GM12892 (cell line): Measurements from ENCODE around the gene S1PR2.
A peak's percentile ranks its signal among the peaks of the same experiment; 100 is the strongest.
"Not testable (repeated sequence)": the region's sequence is repeated elsewhere in the genome, so short reads cannot be mapped to it uniquely, and the experiment has no call there.

Experiments
- DNase-seq: peaks from one replicate; pipeline ENCODE4 v3.0.0; 2011; ENCODE audit not compliant: insufficient read length
- FAIRE-seq: peaks from 2 replicates; lab custom pipeline; 2011; peaks lifted over from hg19 to GRCh38; lab: Jason Lieb, UNC
- POLR2A ChIP-seq: IDR thresholded peaks from 2 replicates; pipeline ENCODE4 v1.6.1; 2011; ENCODE audit warnings: low read depth, low read length, control low read depth
- POLR2AphosphoS5 ChIP-seq: IDR thresholded peaks from 2 replicates; pipeline ENCODE4 v1.6.1; 2011; ENCODE audit warnings: low read depth, low read length, control low read depth
- TAF1 ChIP-seq: IDR thresholded peaks from 2 replicates; pipeline ENCODE4 v1.6.1; 2011; ENCODE audit warnings: low read depth, mild to moderate bottlenecking, control low read depth, low read length, borderline replicate concordance

The S1PR2 gene

DNA sequence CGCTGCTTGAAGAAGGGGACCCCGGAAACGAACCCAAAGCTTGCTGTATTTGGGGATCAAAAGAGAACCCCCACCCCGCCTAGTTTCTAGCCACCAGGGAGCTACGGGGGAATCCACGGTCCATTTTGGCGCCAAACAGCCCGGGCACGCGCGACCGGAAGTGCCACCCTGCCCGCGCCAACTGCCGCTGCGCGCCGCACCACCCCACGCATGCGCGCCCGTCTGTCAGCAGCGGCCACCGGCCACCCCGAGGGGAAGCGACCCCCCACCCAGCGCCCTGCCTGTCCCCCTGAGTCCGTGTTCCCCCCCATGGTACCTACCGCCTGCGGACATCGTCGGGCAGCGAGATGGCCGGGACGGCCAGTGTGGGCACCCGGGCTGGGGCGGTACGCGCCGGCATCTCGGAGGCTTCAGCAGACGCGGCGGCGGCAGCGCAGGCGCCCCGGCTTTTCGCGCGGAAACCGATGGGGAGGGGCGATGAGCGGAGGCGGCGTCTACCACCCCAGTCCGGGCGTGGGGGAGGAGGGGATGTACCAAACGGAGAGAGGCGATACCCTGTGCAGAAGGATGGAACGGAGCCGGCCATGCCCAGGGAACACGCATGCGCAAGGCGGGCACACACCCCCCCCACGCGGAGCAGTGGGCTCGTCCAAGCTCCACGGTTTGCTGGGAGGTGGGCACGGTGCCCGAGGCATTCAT is 36.5 kb downstream of the S1PR2 start, which contains the start of gene DNMT1:
TSS of gene DNMT1 (minus strand) at position 454 of the 699 bp plus-strand sequence. CDS start at position 400, 54 bp downstream.
- FAIRE-seq: peak; percentile 99
- DNase-seq: peak; percentile 99
- peak; percentile 60; the same call in 1 of the 2 replicates for TF ChIP-seq TAF1
- peak; percentile 91 for TF ChIP-seq POLR2A
- TF ChIP-seq POLR2AphosphoS5: peak; percentile 87

DNA sequence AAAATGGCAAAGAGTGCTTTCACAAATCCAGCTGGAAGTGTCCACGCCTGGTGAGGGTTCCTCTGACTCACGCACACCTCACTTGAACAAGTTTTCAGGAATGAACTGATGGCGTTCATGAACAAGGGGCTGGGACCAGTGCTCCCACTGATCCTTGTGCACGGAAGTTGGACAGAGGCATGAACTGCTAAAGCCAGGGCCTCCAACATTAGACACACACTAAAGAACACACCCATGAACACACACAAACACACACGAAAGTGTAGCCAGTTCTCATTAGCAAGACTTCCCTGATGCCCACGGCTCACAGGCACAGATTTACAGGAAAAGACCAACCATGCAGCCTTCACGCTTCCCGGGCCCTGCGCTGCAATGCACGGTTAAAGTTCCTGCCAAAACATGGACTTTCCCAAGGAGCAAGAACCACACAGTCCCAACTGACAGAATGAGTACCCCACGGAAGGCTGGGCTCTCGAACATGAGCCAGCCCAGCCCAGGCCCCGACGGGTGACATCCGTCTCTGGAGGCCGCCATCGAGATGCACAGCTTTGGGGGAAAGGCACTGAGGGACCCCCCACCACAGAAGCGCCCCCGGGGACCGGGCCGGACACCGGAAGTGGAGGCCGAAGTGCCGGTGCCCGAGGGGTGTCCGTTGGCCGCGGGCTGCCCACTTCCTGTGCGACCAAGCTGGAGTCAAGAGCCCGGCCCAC is 37.2 kb downstream of the S1PR2 start:
- TF ChIP-seq TAF1 (no peak), POLR2AphosphoS5 (no peak), POLR2A (0 out of 2 replicates have a peak, but pooled peaks have one; percentile 4)
- no peak for FAIRE-seq
- peak; percentile 38 for DNase-seq

DNA sequence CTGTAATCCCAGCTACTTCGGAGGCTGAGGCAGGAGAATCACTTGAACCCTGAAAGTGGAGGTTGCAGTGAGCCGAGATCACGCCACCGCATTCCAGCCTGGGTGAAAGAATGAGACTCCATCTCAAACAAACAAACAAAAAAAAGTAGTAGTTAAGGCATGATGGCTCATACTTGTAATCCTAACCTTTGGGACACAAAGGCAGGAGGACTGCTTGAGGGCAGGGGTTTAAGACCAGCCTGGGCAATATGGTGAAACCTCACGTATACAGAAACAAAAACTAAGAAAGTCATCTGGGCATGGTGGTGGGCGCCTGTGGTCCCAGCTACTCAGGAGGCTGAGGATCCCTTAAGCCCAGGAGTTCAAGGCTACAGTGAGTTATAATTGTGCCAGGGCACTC is 38.2 kb downstream of the S1PR2 start:
- no peak for FAIRE-seq
- no peak for TF ChIP-seq TAF1
- TF ChIP-seq POLR2A: no peak
- no peak for TF ChIP-seq POLR2AphosphoS5
- no peak for DNase-seq

DNA sequence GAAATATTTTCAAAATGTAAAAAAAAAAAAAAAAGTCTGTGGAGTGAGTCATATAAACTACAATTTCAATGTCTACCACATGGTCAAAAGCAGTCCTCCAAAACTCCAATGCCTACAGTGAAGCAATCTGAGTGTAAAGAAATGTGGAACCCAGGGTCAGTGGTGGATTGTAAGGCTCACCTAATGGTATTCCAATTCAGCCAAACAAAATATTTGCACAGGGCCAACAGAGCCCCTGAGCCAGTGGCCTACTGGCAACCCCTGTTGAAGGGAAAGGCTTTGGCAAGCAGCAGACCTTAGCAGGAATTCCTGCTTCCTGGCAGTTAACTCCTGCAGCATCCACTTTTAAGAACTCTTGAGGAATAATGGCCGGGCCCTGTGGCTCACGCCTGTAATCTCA is 39.8 kb downstream of the S1PR2 start:
- DNase-seq (no peak), FAIRE-seq (no peak)
- TF ChIP-seq POLR2A (no peak), POLR2AphosphoS5 (no peak), TAF1 (no peak)

DNA sequence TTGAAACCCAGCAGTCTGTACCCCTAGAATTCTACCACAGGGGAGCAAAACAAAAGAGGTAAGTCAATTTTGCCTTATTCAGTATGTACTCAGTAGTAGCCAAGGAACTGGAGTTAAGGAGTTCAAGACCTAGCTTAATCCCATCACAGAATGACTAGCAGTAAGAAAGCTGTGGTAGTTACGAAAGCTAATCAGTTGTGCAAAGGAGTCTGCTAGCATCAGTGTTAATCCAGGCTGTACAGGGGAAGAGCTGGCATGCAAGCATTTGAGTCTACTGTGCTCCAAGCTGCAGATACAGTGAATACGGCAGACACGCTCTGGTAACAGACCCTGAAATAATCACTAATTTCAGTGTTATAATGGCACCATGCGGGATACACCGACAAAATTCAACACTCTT is 41.1 kb downstream of the S1PR2 start:
- FAIRE-seq: no peak
- TF ChIP-seq POLR2A (no peak), TAF1 (no peak), POLR2AphosphoS5 (no peak)
- DNase-seq: no peak

DNA sequence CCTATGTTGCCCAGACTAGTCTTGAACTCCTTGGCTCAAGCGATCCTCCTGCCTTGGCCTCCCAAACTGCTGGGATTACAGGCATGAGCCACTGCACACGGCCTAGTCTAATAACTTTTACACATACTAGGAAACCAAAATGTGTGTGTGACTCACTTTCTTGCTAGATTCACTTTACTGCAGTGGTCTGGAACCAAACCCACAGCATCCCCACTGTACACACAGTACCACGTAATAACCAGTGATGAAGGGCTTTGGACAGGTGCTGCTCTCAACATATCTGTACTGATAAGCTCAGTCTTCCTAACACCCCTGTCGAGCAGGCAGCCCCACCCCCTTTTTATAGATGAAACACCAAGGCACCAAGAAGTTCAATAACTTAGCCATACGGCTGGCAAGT is 41.5 kb downstream of the S1PR2 start:
- DNase-seq (no peak), FAIRE-seq (no peak)
- TF ChIP-seq POLR2A: no peak
- no peak for TF ChIP-seq POLR2AphosphoS5
- no peak for TF ChIP-seq TAF1

DNA sequence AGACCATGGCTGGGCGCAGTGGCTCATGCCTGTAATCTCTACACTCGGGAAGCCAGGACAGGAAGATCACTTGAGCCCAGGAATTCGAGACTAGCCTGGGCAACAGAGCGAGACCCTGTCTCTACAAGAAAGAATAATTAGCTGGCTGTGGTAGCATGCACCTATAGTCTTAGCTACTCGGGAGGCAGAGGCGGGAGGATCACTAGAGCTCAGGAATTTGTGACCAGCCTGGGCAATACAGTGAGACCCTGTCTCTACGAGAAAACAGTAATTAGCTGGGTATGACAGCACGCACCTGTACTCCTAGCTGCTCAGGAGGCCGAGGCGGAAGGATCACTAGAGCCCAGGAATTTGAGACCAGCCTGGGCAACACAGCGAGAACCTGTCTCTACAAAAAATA is 43.8 kb downstream of the S1PR2 start:
- no peak for DNase-seq
- no peak for TF ChIP-seq POLR2AphosphoS5
- FAIRE-seq: no peak

DNA sequence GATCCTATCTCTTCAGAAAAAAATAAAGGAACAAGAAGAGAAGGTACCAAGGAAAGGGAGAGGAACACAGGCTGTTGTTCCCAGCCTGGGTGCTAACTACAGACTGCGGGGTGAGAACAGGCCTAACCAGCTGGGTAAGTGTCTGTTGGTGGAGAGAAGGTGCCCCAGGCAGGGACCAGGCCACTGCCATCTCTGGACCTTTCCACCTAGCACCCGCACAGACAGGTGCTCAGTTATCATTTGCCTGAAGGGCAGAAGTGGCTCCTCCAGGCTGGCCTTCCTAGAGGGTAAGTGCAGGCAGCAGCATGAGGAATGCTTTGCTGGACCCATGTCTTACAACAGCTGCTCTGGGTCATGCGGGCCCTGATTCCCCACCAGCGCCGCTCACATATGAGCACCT is 46.5 kb downstream of the S1PR2 start:
- DNase-seq: no peak
- TF ChIP-seq TAF1 (no peak), POLR2AphosphoS5 (no peak), POLR2A (no peak)

DNA sequence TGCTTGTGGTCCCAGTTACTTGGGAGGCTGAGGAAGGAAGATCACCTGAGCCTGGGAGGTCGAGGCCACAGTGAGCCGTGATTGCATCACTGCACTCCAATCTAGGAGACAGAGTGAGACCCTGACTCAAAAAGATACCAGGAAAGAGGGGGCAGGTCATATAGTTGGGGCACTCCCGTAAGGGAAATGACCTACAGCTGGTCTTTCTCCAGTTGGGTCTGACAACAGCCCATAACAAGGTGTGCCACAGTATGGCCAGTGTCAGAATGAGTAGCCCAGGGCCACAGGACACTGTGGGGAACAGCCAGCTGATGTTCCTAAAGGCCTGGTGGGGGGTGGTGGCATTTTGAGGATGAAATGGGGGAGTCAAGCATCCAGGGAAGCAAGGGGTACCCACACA is 47.2 kb downstream of the S1PR2 start:
- DNase-seq (no peak), FAIRE-seq (no peak)
- TF ChIP-seq POLR2A (no peak), POLR2AphosphoS5 (no peak), TAF1 (no peak)

More for the DNA sequence above, 46.5 kb downstream of the S1PR2 start:
- no peak for FAIRE-seq

DNA sequence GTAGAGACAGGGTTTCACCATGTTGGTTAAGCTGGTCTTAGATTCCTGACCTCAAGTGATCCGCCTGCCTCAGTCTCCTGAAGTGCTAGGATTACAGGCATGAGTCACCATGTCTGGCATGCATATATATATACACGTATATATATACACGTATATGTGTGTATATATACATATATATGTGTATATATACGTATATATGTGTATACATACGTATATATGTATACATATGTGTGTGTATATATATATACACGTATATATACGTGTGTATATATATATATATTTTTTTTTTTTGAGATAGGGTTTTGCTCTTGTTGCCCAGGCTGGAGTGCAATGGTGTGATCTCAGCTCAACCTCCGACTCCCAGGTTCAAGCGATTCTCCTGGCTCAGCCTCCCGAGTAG is 48.3 kb downstream of the S1PR2 start:
- DNase-seq (no peak), FAIRE-seq (no peak)
- TF ChIP-seq TAF1 (no peak), POLR2A (no peak)

DNA sequence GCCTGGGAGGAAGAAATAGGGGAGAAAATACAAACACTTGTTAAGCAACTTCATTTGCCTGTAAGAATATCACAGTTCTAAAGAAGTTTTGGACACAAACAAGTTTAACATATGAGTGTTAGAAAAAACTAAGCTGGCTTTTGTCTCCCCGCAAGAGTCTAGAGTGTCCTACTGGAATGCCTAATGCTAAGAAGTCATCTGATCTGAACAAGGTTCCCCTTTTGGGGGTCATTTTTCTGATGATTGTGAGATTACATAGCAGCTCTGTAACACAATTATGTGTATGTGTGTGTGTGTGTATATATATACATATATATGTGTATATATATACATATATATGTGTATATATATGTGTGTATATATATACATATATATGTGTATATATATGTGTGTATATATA is 49.1 kb downstream of the S1PR2 start:
- no peak for TF ChIP-seq TAF1
- no peak for TF ChIP-seq POLR2A
- no peak for TF ChIP-seq POLR2AphosphoS5
- DNase-seq (no peak), FAIRE-seq (no peak)

DNA sequence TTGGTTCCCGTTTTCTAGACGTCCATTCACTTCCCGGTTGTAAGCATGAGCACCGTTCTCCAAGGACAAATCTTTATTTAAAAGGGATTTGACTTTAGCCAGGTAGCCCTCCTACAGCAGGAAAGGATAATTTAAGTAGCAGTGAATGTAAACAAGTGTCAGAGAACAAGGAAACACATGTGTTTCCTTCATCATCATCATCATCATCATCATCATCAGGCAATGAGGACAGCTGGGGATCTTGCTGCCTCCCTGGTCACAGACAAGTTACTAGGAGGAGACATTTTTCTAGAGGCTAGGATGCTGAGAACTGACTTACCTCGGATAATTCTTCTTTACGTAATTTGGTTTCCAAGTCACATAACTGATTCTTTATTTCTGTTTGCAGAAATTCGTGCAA is 50.7 kb downstream of the S1PR2 start:
- no peak for FAIRE-seq

DNA sequence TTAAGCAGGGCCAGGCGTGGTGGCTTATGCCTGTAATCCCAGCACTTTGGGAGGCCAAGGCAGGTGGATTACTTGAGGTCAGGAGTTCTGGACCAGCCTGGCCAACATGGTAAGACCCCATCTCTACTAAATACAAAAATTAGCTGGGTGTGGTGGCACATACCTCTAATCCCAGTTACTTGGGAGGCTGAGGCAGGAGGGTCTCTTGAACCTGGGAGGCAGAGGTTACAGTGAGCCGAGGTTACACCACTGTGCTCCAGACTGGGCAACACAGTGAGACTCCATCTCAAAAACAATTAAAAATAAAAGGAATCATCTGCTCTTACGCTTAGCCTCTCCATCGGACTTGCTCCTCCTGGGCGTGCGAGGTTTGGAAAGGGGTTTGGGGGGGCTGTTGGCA is 51.1 kb downstream of the S1PR2 start:
- FAIRE-seq, DNase-seq: not testable (repeated sequence)

More for the DNA sequence above, 50.7 kb downstream of the S1PR2 start:
- DNase-seq: no peak
- TF ChIP-seq TAF1: no peak
